ENCODE measurements around the gene JAM2. TPM values are rescaled to one million over a fixed set of nuclear protein-coding genes. Genes with fewer than 3 reads are reported as not detected.

JAM2 gene
- total RNA-seq, 2 experiments from 2014 or later, result 1.1 to 1.2 TPM

- no peaks in the 10 kb centered on the region for H3K9me3 Mint-ChIP-seq (ENCODE audit: low read depth)
- ChIA-PET POLR2A (interaction anchor here (1.1 kb wide), 1 partner anchor 11 kb away, joined by 8 read pairs; the partner anchor contains the start of gene ATP5PF), CTCF (interaction anchor here (3.1 kb wide), 1 partner anchor 56 kb away, joined by 12 read pairs; no protein-coding TSS in a partner anchor)
- H3K36me3 Mint-ChIP-seq (ENCODE audit: low read depth), result peaks cover 15% of the 10 kb centered on the region
- no peaks in the 10 kb centered on the region for H3K27me3 Mint-ChIP-seq
- ATAC-seq (no peak), DNase-seq (no peak)
- H3K27ac Mint-ChIP-seq, result no peak overlapping the region
- intact Hi-C loops (cut with DNase I, micrococcal nuclease), result loop anchor here in 1 of 2 experiments (1.0 kb wide), 1 partner anchor 9 kb away; no protein-coding TSS in a partner anchor
- peaks cover 4% of the 10 kb centered on the region for H3K4me1 Mint-ChIP-seq
- H3K4me3 Mint-ChIP-seq, result no peak overlapping the region
Observed at GRCh38 chr21:25744854-25745253, 105.8 kb downstream of the JAM2 start.

GRCh38 chr21:25750085-25750484, 111.0 kb downstream of the JAM2 start:
- peak; percentile 39 for ATAC-seq

GRCh38 chr21:25752416-25752815, 113.4 kb downstream of the JAM2 start:
- CTCF ChIA-PET, result interaction anchor here (1.3 kb wide), 1 partner anchor 141 kb away, joined by 5 read pairs; no protein-coding TSS in a partner anchor
- Mint-ChIP-seq H3K4me3 (no peak overlapping the region), H3K27me3 (no peaks in the 10 kb centered on the region), H3K9me3 (ENCODE audit: low read depth) (no peaks in the 10 kb centered on the region), H3K4me1 (peaks cover 15% of the 10 kb centered on the region), H3K27ac (no peak overlapping the region), H3K36me3 (ENCODE audit: low read depth) (peaks cover 36% of the 10 kb centered on the region)
- POLR2A ChIA-PET, result no interaction called here
- intact Hi-C loops (cut with DNase I, micrococcal nuclease), result no loop called here
- DNase-seq, result no peak
- no peak for ATAC-seq

More at GRCh38 chr21:25750085-25750484, 111.0 kb downstream of the JAM2 start:
- Mint-ChIP-seq H3K4me3 (no peak overlapping the region), H3K36me3 (ENCODE audit: low read depth) (peaks cover 32% of the 10 kb centered on the region), H3K27ac (peak overlapping the region; percentile 76), H3K4me1 (peaks cover 6% of the 10 kb centered on the region), H3K9me3 (ENCODE audit: low read depth) (no peaks in the 10 kb centered on the region), H3K27me3 (no peaks in the 10 kb centered on the region)
- peak; percentile 18 for DNase-seq
- intact Hi-C loops (cut with DNase I, micrococcal nuclease), result no loop called here
- ChIA-PET POLR2A (interaction anchor here (0.6 kb wide), 1 partner anchor 44 kb away, joined by 3 read pairs; no protein-coding TSS in a partner anchor), CTCF (interaction anchor here (1.0 to 1.6 kb wide), 3 partner anchors 9 to 142 kb away, joined by 4 to 6 read pairs (median 4); partner anchors contain the start of genes ATP5PF and GABPA)

GRCh38 chr21:25756190-25756932, 117.3 kb downstream of the JAM2 start:
- intact Hi-C loops (cut with DNase I, micrococcal nuclease), result no loop called here
- Mint-ChIP-seq H3K27ac (peak overlapping the region; percentile 14), H3K4me3 (no peak overlapping the region), H3K27me3 (no peaks in the 10 kb centered on the region), H3K4me1 (peaks cover 26% of the 10 kb centered on the region), H3K36me3 (ENCODE audit: low read depth) (peaks cover 55% of the 10 kb centered on the region), H3K9me3 (ENCODE audit: low read depth) (no peaks in the 10 kb centered on the region)
- ChIA-PET CTCF (interaction anchor here (0.7 to 0.8 kb wide), 2 partner anchors 7 to 864 kb away, joined by 3 read pairs; no protein-coding TSS in a partner anchor), POLR2A (no interaction called here)
- no peak for DNase-seq
- no peak for ATAC-seq

- no peaks in the 10 kb centered on the region for H3K27me3 Mint-ChIP-seq
- intact Hi-C loops (cut with DNase I, micrococcal nuclease), result no loop called here
- no peak overlapping the region for H3K27ac Mint-ChIP-seq
- H3K4me1 Mint-ChIP-seq, result peaks cover 26% of the 10 kb centered on the region
- ATAC-seq (no peak), DNase-seq (no peak)
- CTCF ChIA-PET, result interaction anchor here (0.6 to 2.0 kb wide), 3 partner anchors 8 to 149 kb away, joined by 3 to 5 read pairs (median 3); no protein-coding TSS in a partner anchor
- peaks cover 52% of the 10 kb centered on the region for H3K36me3 Mint-ChIP-seq (ENCODE audit: low read depth)
- H3K9me3 Mint-ChIP-seq (ENCODE audit: low read depth), result no peaks in the 10 kb centered on the region
- POLR2A ChIA-PET, result no interaction called here
- no peak overlapping the region for H3K4me3 Mint-ChIP-seq
Observed at GRCh38 chr21:25757531-25757930, 118.5 kb downstream of the JAM2 start.

GRCh38 chr21:25759573-25759972, 120.5 kb downstream of the JAM2 start:
- Mint-ChIP-seq H3K27me3 (no peaks in the 10 kb centered on the region), H3K9me3 (ENCODE audit: low read depth) (no peaks in the 10 kb centered on the region), H3K27ac (peak overlapping the region; percentile 63), H3K4me3 (no peak overlapping the region), H3K4me1 (peaks cover 26% of the 10 kb centered on the region), H3K36me3 (ENCODE audit: low read depth) (peaks cover 54% of the 10 kb centered on the region)
- CTCF ChIA-PET, result interaction anchor here (0.8 to 2.0 kb wide), 7 partner anchors 9 to 497 kb away, joined by 3 to 5 read pairs (median 4); no protein-coding TSS in a partner anchor
- POLR2A ChIA-PET, result interaction anchor here (0.6 kb wide), 1 partner anchor 11 kb away, joined by 3 read pairs; no protein-coding TSS in a partner anchor
- no peak for DNase-seq
- intact Hi-C loops (cut with DNase I, micrococcal nuclease), result no loop called here
- ATAC-seq, result peak; percentile 44

GRCh38 chr21:25760061-25760460, 121.0 kb downstream of the JAM2 start:
- Mint-ChIP-seq H3K9me3 (ENCODE audit: low read depth) (no peaks in the 10 kb centered on the region), H3K27ac (peak overlapping the region; percentile 63), H3K4me3 (no peak overlapping the region), H3K36me3 (ENCODE audit: low read depth) (peaks cover 54% of the 10 kb centered on the region), H3K27me3 (no peaks in the 10 kb centered on the region), H3K4me1 (peaks cover 26% of the 10 kb centered on the region)
- CTCF ChIA-PET, result interaction anchor here (0.8 to 1.2 kb wide), 4 partner anchors 8 to 498 kb away, joined by 3 to 4 read pairs (median 4); no protein-coding TSS in a partner anchor
- ATAC-seq (peak; percentile 23), DNase-seq (no peak)
- POLR2A ChIA-PET, result no interaction called here
- intact Hi-C loops (cut with DNase I, micrococcal nuclease), result no loop called here

GRCh38 chr21:25760677-25761076, 121.6 kb downstream of the JAM2 start:
- H3K4me3 Mint-ChIP-seq, result no peak overlapping the region
- ChIA-PET POLR2A (no interaction called here), CTCF (no interaction called here)
- peaks cover 23% of the 10 kb centered on the region for H3K4me1 Mint-ChIP-seq
- intact Hi-C loops (cut with DNase I, micrococcal nuclease), result no loop called here
- ATAC-seq (no peak), DNase-seq (no peak)
- H3K27me3 Mint-ChIP-seq, result no peaks in the 10 kb centered on the region
- peaks cover 49% of the 10 kb centered on the region for H3K36me3 Mint-ChIP-seq (ENCODE audit: low read depth)
- no peaks in the 10 kb centered on the region for H3K9me3 Mint-ChIP-seq (ENCODE audit: low read depth)
- H3K27ac Mint-ChIP-seq, result no peak overlapping the region

- ChIA-PET CTCF (interaction anchor here (1.2 kb wide), 1 partner anchor 37 kb away, joined by 3 read pairs; no protein-coding TSS in a partner anchor), POLR2A (no interaction called here)
- ATAC-seq (no peak), DNase-seq (no peak)
- intact Hi-C loops (cut with DNase I, micrococcal nuclease), result no loop called here
- H3K4me3 Mint-ChIP-seq, result no peak overlapping the region
- H3K27ac Mint-ChIP-seq, result no peak overlapping the region
- H3K4me1 Mint-ChIP-seq, result peaks cover 13% of the 10 kb centered on the region
- H3K36me3 Mint-ChIP-seq (ENCODE audit: low read depth), result peaks cover 50% of the 10 kb centered on the region
- no peaks in the 10 kb centered on the region for H3K27me3 Mint-ChIP-seq
- H3K9me3 Mint-ChIP-seq (ENCODE audit: low read depth), result no peaks in the 10 kb centered on the region
Observed at GRCh38 chr21:25764065-25764464, 125.0 kb downstream of the JAM2 start.

Other genes starting within 250 kb of the JAM2 start
- gene MRPL39, start 31.8 kb upstream of the JAM2 start, total RNA-seq, result 10 to 100 TPM; 78.4 to 84.5 TPM
- 100 to 1,000 TPM; 154 to 165 TPM for gene ATP5PF, start 95.6 kb downstream of the JAM2 start, total RNA-seq
- gene GABPA, start 95.7 kb downstream of the JAM2 start, total RNA-seq, result 10 to 100 TPM; 18.7 to 25.3 TPM

Data from activated CD4-positive, alpha-beta T cell treated with anti-CD3 and anti-CD28 coated beads for 36 hours (primary cell).